HG03103 (cell line): ENCODE measurements around the gene OR6M1.

Source experiments
- ATAC-seq: cut with Tn5 transposase; IDR thresholded peaks from one replicate; pipeline ENCODE4 v1.9.1; 2021; ENCODE audit warnings: low read depth; ENCODE audit not compliant: unreplicated experiment

Gene OR6M1

DNA sequence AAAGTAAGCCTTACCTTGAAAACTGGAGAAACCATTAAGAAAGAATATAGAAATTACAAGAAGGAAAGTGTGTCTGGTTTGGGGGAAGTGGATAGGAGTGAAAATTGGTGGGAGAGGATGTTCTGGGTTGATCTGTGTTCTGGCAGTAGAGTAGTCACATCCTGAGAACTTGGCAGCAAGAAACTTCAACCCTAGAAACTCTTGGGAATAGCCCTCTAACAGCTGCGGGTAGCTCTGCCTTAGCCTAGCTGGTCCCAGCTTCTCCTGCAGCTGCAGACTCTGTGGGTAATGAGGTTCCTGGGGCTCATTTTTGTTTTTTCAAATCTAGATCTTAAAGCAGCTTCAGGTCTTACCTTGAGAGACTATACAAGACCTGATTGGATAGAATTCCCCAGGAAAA is 27.6 kb downstream of the OR6M1 start:
- ATAC-seq, result no peak

GRCh38 chr11:123775715-123776549 is 30.2 kb downstream of the OR6M1 start:
- no peak for ATAC-seq

GRCh38 chr11:123775289-123775688 is 30.9 kb downstream of the OR6M1 start:
- ATAC-seq, result no peak

DNA sequence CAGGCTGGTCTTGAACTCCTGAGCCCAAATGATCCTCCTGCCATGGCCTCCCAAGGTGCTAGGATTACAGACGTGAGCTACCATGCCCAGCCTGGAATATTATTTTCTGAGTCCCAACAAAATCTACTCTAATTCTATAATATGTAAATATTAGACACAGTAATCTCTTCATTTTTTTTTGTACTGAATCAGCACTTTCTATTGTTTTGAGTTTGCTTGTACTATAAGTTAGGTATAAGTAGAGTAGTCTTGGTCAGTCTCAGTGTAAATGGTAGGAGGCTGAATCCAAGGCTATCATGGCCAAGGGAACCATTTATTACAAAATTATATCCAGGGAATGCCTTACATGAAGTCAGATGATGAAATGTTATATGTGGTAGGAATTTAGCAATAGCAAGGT is 32.2 kb downstream of the OR6M1 start:
- ATAC-seq, result no peak

GRCh38 chr11:123773026-123773425 is 33.1 kb downstream of the OR6M1 start:
- ATAC-seq, result no peak

DNA sequence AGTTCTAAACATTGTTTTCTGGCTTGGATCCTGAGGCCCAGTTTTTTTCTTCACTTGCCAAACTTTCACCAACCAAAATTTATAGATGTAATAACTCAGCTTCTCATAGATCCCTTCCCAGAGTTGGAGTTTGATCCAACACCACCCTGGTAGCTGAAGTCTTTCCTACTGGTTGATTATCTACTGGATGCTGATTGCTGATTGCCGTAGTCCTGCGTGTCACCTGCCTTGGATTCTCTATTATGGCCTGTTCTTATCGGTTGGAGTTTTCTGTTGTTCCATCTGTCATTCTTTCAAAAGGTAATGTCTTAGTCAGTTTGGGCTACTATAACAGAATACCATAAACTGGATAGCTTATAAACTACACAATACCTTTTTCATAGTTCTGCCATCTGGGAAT is 34.5 kb downstream of the OR6M1 start:
- no peak for ATAC-seq

DNA sequence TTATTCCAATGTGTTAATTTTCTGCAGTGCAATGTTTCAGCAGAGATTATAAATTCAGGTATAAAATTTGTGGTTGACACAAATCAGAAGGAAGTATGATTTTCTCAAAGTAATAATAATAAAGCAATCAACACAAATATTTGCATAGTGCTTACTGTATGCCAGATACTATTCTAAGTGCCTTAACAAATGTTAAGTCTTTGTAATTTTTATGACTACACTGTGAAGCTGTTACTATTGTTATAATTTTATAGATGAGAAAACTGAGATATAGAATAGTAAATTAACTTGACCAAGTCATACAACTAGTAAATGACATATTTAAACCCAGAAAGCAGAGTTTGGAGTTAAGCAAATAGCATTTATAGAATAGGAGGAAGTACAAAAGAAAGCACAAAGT is 35.4 kb downstream of the OR6M1 start:
- no peak for ATAC-seq

DNA sequence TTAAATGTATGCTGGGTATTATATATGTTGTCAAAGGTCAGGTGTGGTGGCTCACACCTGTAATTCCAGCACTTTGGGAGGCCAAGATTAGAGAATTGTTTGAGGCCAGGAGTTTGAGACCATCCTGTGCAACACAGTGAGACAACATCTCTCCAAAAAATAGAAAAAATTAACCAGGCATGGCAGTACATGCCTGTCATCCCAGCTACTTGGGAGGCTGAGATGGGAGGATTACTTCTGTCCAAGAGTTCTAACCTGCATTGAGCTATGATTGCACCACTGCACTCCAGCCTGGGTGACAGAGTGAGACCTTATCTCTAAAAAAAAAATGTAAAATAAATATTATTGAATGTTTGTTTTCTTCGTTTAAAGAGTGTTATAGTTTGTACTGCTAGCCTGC is 40.5 kb downstream of the OR6M1 start:
- ATAC-seq, result no peak

- no peak for ATAC-seq
Observed at GRCh38 chr11:123762422-123762821, 43.7 kb downstream of the OR6M1 start.

DNA sequence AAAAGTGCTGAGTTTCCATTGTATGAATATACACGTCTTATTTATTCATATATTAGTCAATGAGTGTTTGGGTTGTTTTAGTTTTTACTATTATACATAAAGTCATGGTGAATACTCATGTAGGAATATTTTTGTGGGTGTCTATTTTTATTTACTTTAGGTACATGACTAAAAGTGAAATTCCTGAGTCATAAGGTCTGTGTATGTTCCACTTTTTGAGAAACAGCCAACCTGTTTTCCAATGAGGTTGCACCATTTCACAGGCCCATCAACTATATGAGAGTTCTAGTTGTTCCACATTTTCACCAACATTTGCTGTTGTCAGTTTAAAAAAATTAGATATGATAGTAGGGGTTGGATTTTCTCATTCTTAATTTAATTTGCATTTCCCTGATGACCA is 45.3 kb downstream of the OR6M1 start:
- peak; percentile 86 for ATAC-seq

GRCh38 chr11:123757976-123758375 is 48.2 kb downstream of the OR6M1 start:
- ATAC-seq, result no peak

GRCh38 chr11:123755813-123756212 is 50.3 kb downstream of the OR6M1 start:
- no peak for ATAC-seq
